ENCODE results near the gene PAM. TPM values are rescaled to one million over a fixed set of nuclear protein-coding genes. Genes with fewer than 3 reads are reported as not detected.

The PAM gene
- total RNA-seq, 2 experiments from 2014 or later = 15.1 to 16.1 TPM

DNA sequence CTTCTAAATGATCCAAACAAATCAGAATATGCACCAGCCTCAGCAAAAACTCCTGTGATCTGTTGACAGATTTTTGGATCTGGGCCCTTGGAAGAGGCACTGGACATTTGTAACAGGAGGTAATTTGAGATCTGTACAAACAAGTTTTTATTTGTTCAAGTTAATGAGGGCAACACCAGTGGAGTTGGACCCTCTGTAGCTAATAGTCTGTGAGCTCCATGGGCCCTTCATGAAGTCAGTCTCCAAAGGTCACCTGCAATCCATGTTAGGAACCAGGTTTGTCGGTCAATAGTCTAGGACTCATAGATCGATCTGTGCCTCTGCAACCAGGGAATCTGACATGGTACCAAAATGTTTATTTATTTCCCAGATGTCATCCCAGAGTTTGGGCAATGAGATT, 40.9 kb downstream of the PAM start:
- no peak overlapping the region for H3K4me3 ChIP-seq (ENCODE audit: low read length)
- no peaks in the 10 kb centered on the region for H3K27me3 ChIP-seq (ENCODE audit: control insufficient read depth in 1 of 2, insufficient read depth in 2 of 2, low read length in 2 of 2)
- Mint-ChIP-seq H3K27me3 (no peaks in the 10 kb centered on the region), H3K27ac (no peak overlapping the region), H3K9me3 (no peaks in the 10 kb centered on the region), H3K36me3 (ENCODE audit: low read depth) (no peaks in the 10 kb centered on the region), H3K4me1 (ENCODE audit: low read depth) (peaks cover 38% of the 10 kb centered on the region), H3K4me3 (no peak overlapping the region)
- ChIA-PET CTCF (no interaction called here), POLR2A (no interaction called here)
- DNase-seq = no peak
- H3K36me3 ChIP-seq (ENCODE audit: insufficient read depth, low read length) = no peaks in the 10 kb centered on the region
- intact Hi-C loops (cut with DNase I, micrococcal nuclease) = no loop called here
- H3K27ac ChIP-seq (ENCODE audit: low read depth in 1 of 2, low read length in 2 of 2) = no peak overlapping the region
- peaks cover 4% of the 10 kb centered on the region for H3K4me1 ChIP-seq (ENCODE audit: insufficient read depth, low read length)
- no peaks in the 10 kb centered on the region for H3K9me3 ChIP-seq (ENCODE audit: control insufficient read depth in 1 of 2, insufficient read depth in 1 of 2, low read length in 2 of 2)
- ATAC-seq (ENCODE audit: poor library complexity) = no peak
- TF ChIP-seq, protein P1, sequence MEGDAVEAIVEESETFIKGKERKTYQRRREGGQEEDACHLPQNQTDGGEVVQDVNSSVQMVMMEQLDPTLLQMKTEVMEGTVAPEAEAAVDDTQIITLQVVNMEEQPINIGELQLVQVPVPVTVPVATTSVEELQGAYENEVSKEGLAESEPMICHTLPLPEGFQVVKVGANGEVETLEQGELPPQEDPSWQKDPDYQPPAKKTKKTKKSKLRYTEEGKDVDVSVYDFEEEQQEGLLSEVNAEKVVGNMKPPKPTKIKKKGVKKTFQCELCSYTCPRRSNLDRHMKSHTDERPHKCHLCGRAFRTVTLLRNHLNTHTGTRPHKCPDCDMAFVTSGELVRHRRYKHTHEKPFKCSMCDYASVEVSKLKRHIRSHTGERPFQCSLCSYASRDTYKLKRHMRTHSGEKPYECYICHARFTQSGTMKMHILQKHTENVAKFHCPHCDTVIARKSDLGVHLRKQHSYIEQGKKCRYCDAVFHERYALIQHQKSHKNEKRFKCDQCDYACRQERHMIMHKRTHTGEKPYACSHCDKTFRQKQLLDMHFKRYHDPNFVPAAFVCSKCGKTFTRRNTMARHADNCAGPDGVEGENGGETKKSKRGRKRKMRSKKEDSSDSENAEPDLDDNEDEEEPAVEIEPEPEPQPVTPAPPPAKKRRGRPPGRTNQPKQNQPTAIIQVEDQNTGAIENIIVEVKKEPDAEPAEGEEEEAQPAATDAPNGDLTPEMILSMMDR (IDR thresholded peaks at IDR 0.05) = no peak

DNA sequence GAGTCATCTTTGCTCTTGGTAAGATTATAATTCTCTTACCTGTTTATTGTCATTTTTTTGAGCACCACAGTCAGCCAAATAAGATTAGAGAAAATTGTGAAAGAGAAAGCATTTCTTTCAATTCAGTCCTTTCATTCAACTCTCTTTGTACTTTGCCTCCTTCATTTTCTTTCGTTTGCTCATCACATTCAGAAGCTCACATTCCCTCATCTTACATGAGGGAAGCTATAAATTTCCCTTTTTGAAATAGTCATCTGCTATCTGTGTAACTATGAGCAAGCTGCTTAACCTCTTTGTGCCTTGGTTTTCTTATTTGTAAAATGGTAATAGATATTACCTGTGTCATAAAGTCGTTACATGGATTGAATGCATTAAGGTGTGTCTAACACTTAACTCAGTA, 41.4 kb downstream of the PAM start:
- no peak overlapping the region for H3K27ac ChIP-seq (ENCODE audit: low read depth in 1 of 2, low read length in 2 of 2)
- CTCF ChIA-PET = no interaction called here
- Mint-ChIP-seq H3K36me3 (ENCODE audit: low read depth) (no peaks in the 10 kb centered on the region), H3K9me3 (no peaks in the 10 kb centered on the region), H3K4me1 (ENCODE audit: low read depth) (peaks cover 43% of the 10 kb centered on the region), H3K27ac (no peak overlapping the region), H3K4me3 (no peak overlapping the region), H3K27me3 (no peaks in the 10 kb centered on the region)
- H3K4me1 ChIP-seq (ENCODE audit: insufficient read depth, low read length) = peaks cover 7% of the 10 kb centered on the region
- POLR2A ChIA-PET = no interaction called here
- no peak overlapping the region for H3K4me3 ChIP-seq (ENCODE audit: low read length)
- no peaks in the 10 kb centered on the region for H3K36me3 ChIP-seq (ENCODE audit: insufficient read depth, low read length)
- ATAC-seq (ENCODE audit: poor library complexity) = no peak
- H3K27me3 ChIP-seq (ENCODE audit: control insufficient read depth in 1 of 2, insufficient read depth in 2 of 2, low read length in 2 of 2) = no peaks in the 10 kb centered on the region
- DNase-seq = no peak
- H3K9me3 ChIP-seq (ENCODE audit: control insufficient read depth in 1 of 2, insufficient read depth in 1 of 2, low read length in 2 of 2) = no peaks in the 10 kb centered on the region
- intact Hi-C loops (cut with DNase I, micrococcal nuclease) = no loop called here
- TF ChIP-seq, protein P1 (IDR thresholded peaks at IDR 0.05) = no peak

DNA sequence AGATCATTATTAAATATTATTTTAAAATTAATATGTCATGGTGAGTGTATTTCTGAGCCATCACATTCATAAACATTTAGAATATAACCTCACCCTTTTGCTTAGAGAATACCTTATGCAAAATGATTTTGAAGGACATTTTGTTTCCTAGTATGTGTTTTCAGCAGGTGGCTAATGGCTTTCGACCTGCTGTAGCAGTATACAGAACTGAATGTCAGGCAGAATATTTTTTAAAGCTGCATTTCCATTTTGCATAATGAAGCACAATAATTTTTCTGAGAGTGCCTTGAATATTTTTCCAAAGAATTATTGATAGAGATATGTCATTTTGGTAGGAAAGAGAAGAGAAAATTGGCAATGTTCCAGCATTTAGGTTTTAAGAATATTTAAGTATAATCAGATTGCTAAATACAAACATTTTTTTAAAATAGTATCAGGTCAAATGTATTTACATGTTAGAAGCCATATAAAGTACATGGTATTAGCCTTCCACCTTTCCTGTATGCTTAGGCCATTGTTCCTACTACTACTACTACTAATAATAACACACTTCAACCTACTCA, 42.3 kb downstream of the PAM start:
- peaks cover 50% of the 10 kb centered on the region for H3K4me1 Mint-ChIP-seq (ENCODE audit: low read depth)
- no peak overlapping the region for H3K27ac Mint-ChIP-seq
- Histone ChIP-seq H3K27me3 (ENCODE audit: control insufficient read depth in 1 of 2, insufficient read depth in 2 of 2, low read length in 2 of 2) (no peaks in the 10 kb centered on the region), H3K4me3 (ENCODE audit: low read length) (no peak overlapping the region), H3K9me3 (ENCODE audit: control insufficient read depth in 1 of 2, insufficient read depth in 1 of 2, low read length in 2 of 2) (no peaks in the 10 kb centered on the region), H3K36me3 (ENCODE audit: insufficient read depth, low read length) (no peaks in the 10 kb centered on the region), H3K4me1 (ENCODE audit: insufficient read depth, low read length) (peaks cover 8% of the 10 kb centered on the region), H3K27ac (ENCODE audit: low read depth in 1 of 2, low read length in 2 of 2) (no peak overlapping the region)
- H3K36me3 Mint-ChIP-seq (ENCODE audit: low read depth) = no peaks in the 10 kb centered on the region
- ChIA-PET POLR2A (no interaction called here), CTCF (no interaction called here)
- DNase-seq (no peak), ATAC-seq (ENCODE audit: poor library complexity) (no peak)
- no peaks in the 10 kb centered on the region for H3K27me3 Mint-ChIP-seq
- H3K9me3 Mint-ChIP-seq = no peaks in the 10 kb centered on the region
- TF ChIP-seq, protein P1 (IDR thresholded peaks at IDR 0.05) = no peak
- H3K4me3 Mint-ChIP-seq = no peak overlapping the region
- intact Hi-C loops (cut with DNase I, micrococcal nuclease) = no loop called here

Data from CD4-positive, alpha-beta T cell (primary cell).